SK-N-SH (cell line): ENCODE measurements around the gene HOXB9.

Experiments
- CHD2 ChIP-seq: fragments of 150-350 bp; IDR thresholded peaks from 2 replicates; pipeline ENCODE4 v1.6.1; 2018; ENCODE audit warnings: low read length; ENCODE audit not compliant: partially characterized antibody
- ELF1 ChIP-seq: IDR thresholded peaks from 2 replicates; pipeline ENCODE4 v1.4.0; 2012
- EP300 ChIP-seq, 2 experiments: IDR thresholded peaks; 2 replicates each; pipeline versions ENCODE4 v1.4.0 to v1.6.1; 2012; ENCODE audit warnings: borderline replicate concordance in 1 of 2, low read depth in 1 of 2, low read length in 1 of 2
- FOXJ3 ChIP-seq: sonication (generic); formaldehyde crosslinking; IDR thresholded peaks from 2 replicates; pipeline ENCODE4 v1.5.1; 2020; ENCODE audit warnings: mild to moderate bottlenecking, missing genetic modification reagents
- FOXM1 ChIP-seq: IDR thresholded peaks from 2 replicates; pipeline ENCODE4 v1.4.0; 2012; ENCODE audit warnings: low read depth, mild to moderate bottlenecking
- GABPA ChIP-seq: IDR thresholded peaks from 2 replicates; pipeline ENCODE4 v1.4.0; 2012; ENCODE audit warnings: low read depth, mild to moderate bottlenecking
- RAD21 ChIP-seq: IDR thresholded peaks from 2 replicates; pipeline ENCODE4 v1.6.1; 2012; ENCODE audit warnings: mild to moderate bottlenecking, low read length
- REST ChIP-seq: IDR thresholded peaks from 2 replicates; pipeline ENCODE4 v1.6.1; 2012; ENCODE audit warnings: mild to moderate bottlenecking, low read depth, low read length, moderate library complexity
- RXRA ChIP-seq: IDR thresholded peaks from 2 replicates; pipeline ENCODE4 v1.4.0; 2012; ENCODE audit warnings: low read depth, mild to moderate bottlenecking, borderline replicate concordance
- SIN3A ChIP-seq: IDR thresholded peaks from 2 replicates; pipeline ENCODE4 v1.6.1; 2012; ENCODE audit warnings: low read depth, mild to moderate bottlenecking, low read length, moderate library complexity, borderline replicate concordance
- SMC3 ChIP-seq: IDR thresholded peaks from 2 replicates; pipeline ENCODE4 v1.6.1; 2012; ENCODE audit warnings: low read depth, low read length, improper control_type of control experiment
- TCF12 ChIP-seq: IDR thresholded peaks from 2 replicates; pipeline ENCODE4 v1.4.0; 2012
- TF ChIP-seq, protein P1 (sequence below): IDR thresholded peaks from 2 replicates; pipeline ENCODE4; 2012
- TF ChIP-seq, protein P2 (sequence below): fragments of 200-600 bp; sonication (generic); IDR thresholded peaks from 2 replicates; pipeline ENCODE4 v1.6.1; 2017; ENCODE audit warnings: antibody characterized with exemption, mild to moderate bottlenecking, moderate library complexity

DNA sequence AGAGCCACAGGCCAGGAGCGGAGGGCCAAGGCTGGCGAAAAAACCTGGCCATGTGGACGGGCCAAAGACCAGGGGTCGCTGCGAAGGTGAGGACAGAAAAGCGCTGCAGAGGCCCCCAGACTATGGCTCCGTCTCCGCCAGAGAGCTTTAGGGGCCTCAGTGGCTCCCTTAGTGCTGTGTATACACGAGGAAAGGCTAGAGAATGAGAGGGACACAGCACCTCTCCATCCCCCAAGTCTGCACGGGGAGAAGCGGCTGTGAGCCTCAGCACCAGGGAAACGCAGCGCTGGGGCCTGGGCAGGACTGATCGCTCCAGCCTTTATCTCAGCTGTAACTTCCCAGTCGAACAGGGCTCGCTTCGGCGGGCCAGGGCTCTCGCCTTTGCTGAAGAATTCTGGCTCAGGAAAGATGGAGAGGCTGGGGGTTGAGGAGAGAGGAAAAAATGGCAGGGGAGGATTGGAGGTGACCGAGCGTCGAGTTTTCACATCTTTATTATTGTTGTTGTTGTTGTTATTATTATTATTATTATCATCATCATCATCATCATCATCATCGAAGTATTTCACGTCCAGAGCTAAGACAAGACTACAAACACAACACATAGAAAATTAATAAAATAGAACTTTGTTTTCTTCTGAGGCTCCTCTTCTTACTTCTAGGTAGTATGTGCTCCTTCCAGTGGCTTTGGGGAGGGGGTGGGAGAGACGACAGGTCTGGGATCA, 30.7 kb downstream of the HOXB9 start:
- TF ChIP-seq CHD2 (no peak), FOXJ3 (CRISPR knock-in tag) (no peak), GABPA (no peak), SMC3 (no peak), EP300 (IDR thresholded peaks at IDR 0.05; ENCODE audit: borderline replicate concordance in 1 of 2, low read depth in 1 of 2, low read length in 1 of 2) (no peak), REST (no peak), ELF1 (no peak), FOXM1 (no peak), SIN3A (no peak), RXRA (no peak), TCF12 (no peak), RAD21 (no peak)
- TF ChIP-seq, protein P1, sequence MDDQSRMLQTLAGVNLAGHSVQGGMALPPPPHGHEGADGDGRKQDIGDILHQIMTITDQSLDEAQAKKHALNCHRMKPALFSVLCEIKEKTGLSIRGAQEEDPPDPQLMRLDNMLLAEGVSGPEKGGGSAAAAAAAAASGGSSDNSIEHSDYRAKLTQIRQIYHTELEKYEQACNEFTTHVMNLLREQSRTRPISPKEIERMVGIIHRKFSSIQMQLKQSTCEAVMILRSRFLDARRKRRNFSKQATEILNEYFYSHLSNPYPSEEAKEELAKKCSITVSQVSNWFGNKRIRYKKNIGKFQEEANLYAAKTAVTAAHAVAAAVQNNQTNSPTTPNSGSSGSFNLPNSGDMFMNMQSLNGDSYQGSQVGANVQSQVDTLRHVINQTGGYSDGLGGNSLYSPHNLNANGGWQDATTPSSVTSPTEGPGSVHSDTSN = no peak
- TF ChIP-seq, protein P2, sequence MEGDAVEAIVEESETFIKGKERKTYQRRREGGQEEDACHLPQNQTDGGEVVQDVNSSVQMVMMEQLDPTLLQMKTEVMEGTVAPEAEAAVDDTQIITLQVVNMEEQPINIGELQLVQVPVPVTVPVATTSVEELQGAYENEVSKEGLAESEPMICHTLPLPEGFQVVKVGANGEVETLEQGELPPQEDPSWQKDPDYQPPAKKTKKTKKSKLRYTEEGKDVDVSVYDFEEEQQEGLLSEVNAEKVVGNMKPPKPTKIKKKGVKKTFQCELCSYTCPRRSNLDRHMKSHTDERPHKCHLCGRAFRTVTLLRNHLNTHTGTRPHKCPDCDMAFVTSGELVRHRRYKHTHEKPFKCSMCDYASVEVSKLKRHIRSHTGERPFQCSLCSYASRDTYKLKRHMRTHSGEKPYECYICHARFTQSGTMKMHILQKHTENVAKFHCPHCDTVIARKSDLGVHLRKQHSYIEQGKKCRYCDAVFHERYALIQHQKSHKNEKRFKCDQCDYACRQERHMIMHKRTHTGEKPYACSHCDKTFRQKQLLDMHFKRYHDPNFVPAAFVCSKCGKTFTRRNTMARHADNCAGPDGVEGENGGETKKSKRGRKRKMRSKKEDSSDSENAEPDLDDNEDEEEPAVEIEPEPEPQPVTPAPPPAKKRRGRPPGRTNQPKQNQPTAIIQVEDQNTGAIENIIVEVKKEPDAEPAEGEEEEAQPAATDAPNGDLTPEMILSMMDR = no peak
